Measurements from ENCODE around the gene GRAMD4.

GRAMD4 gene

DNA sequence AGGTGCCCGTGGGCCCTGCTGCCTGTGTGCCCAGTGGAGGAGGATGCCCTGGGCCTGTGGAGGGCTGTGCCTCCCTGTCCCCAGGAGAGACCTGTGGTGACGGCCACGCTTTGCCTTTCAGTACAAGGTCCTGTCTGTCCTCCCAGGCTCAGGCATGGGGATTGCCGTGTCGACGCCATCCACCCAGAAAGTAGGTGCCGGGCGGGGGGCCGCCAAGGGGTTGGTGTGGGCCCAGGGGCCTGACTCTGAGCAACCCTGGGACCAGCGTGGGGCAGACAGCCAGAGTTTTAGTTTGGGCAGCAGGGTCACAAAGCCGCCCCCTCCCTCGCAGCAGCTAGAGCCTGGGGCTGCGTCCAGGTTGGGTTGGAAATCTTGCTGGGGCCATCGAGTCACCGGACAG lies 56.3 kb downstream of the GRAMD4 start:
- DNase-seq (ENCODE audit: low read depth), result no peak
- H3K4me3 ChIP-seq (ENCODE audit: low read depth, low read length), result no peak overlapping the region

DNA sequence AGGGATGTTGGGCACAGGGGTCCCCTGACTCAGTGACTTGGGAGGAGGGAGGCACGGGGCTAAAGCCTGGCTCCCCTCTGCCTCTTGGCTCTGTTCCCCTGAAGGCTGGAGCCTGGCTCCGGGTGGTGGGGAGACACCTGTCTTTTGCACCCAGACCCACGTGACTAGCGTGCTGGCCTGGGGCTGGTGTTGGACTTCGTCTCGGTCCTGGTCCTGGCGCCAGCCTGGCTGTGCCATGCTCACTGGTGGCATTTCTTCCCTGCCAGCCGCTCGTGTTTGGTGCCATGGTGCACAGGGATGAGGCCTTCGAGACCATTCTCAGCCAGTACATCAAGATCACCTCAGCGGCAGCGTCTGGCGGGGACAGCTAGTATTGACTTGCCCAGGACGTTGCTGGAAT lies 56.7 kb downstream of the GRAMD4 start:
- H3K4me3 ChIP-seq (ENCODE audit: low read depth, low read length), result no peak overlapping the region
- no peak for DNase-seq (ENCODE audit: low read depth)

DNA sequence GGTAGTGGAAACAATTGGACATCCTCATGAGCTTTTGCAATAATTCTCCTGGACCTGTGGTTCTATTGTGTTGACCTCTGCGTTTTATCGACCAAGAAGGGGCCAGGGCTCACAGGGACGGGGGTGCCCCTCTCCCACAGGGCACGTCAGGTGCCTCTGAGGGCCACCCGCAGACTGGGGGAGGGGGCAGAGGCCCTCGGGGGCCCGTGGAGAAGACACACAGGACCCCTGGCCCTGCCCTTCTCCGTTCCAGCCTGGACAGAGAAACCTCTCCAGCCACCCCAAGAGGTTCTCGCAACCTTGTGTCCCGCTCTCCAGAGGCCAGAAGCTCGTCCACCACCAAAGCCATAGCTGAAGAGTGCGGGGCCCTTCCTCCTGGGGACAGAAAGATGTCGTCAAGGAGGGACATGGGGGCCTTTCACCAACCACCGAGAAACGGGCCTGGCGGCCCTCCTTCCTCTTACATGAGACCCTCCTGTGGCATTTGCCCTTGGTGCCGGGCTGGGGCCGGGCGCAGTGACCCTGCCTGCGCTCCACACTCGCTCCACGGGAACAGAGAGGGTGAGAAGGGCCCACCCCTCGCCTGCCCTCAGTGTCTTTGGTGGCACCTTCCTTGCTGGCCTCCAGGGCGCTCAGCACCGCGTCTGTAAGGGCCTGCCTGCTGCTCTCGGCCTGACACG lies 57.3 kb downstream of the GRAMD4 start:
- no peak overlapping the region for H3K4me3 ChIP-seq (ENCODE audit: low read depth, low read length)
- DNase-seq (ENCODE audit: low read depth), result no peak

DNA sequence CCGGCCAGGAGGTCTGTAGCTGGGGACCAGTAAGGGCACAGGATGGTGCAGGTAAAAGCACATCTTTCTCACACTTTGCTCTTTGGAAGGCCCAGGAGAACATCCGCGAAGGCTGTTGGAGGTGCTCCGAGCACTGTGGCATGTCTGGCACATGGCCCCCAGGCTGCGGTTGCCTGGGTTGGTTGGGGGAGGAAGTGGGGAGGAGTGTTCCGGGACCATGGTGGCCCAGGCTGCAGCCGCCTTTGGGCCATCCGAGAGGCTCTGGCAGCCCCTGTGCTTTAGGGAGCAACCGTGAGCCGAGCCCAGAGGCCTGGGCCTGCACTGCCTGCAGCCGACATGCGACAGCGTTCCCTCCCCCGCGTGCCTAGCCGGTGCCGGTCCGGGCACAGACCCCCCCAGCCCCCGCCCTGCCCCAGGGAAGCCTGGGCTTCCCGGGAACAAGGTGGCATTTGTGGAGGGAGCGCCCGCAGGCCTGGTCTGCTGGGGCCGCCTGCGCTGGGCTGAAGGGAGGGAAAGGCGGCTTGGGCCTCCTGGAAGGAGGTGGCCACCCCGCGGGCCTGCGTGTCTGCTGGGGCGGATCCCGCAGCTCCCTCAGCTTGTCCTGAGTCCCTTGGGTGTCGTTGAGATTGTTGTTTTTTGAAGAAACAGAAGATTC lies 57.9 kb downstream of the GRAMD4 start:
- H3K4me3 ChIP-seq (ENCODE audit: low read depth, low read length), result no peak overlapping the region
- no peak for DNase-seq (ENCODE audit: low read depth)

DNA sequence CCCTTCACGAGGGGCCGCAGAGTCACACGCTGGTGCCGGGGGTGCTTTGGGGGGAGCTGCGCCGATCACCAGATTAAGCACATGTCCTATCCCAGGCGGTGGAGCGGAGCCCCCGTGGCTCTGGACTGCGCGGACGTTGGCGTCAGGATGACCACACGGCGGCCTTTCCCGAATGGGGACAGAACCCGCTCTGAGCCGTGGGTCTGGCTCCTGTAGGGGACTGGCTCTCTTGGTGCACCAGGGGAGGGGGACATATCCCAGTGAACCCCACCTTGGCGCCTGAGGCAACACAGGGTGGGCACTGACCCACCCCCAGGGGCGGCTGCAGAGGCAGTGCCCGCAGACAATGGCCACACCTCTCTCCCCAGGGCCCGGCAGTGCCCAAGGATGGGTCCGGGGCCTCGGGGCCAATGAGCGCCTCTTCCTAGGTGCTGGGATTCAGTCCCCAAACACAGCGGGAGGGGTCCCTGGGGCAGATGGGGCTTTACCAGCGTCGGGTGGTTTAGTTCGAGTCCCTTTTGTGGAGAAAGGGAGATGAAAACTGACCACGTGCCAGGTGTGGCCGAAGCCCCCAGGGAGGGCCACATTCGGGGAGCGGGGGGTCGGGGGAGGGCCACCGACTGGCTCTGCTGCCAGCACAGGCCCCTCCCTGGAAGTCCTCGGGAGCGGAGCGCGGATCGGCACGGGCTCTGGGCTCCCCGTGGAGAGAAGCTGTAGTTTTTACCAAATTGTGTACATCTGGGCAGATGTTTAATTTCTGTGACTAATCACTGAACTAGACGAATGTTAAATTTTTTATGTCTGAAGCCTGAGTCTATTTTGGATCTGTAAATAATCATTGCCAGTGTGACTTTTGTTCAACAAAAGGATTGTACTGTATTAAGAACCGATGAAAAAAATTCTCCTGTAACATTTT lies 58.9 kb downstream of the GRAMD4 start:
- DNase-seq (ENCODE audit: low read depth), result no peak
- no peak overlapping the region for H3K4me3 ChIP-seq (ENCODE audit: low read depth, low read length)

DNA sequence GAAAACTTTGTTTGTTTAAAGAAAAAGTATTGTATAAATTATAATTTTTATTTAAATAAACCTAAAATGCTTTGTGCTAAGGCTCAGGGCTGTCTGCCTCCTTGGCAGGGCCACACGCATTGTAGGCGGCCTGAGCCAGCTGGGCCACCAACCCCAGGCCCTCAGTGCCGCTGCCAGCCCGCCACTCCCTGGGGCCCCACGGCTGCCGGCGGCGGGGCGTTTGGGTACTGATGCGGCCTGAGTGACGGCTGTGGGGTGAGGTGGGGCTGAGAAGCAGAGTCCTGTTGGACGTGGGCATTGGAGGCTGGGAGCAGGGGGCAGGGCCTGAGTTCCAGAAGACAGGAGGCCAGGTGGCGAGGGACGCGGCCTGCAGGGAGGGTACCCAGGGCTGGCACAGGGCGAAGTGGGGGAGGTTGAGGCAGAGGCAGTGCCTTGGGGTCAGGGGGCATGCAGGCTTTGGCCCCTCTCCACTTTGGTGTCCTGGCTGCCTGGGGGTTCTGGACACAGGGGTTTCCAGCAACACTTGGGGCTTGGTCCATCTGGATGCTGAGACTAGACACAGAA lies 59.6 kb downstream of the GRAMD4 start:
- no peak for DNase-seq (ENCODE audit: low read depth)
- H3K4me3 ChIP-seq (ENCODE audit: low read depth, low read length), result no peak overlapping the region

DNA sequence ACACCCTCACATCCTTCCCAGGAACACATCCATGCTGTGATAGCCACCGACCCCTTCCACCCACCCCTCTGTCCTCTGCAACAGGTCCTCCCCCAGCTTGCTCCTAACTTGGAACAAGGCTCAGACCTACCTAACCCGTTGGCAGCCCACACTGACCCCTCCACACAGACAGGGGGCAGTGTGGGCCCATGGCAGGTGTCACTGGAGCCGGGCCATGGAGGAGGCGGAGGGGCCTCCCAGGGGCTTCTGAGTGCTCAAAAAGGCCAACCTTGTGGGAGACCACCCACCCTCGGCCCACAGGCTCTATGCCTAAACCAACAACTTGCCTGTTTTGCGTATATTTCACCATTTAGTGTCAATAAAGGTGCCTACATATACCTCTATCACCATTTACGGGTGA lies 60.8 kb downstream of the GRAMD4 start:
- no peak overlapping the region for H3K4me3 ChIP-seq (ENCODE audit: low read depth, low read length)
- no peak for DNase-seq (ENCODE audit: low read depth)

DNA sequence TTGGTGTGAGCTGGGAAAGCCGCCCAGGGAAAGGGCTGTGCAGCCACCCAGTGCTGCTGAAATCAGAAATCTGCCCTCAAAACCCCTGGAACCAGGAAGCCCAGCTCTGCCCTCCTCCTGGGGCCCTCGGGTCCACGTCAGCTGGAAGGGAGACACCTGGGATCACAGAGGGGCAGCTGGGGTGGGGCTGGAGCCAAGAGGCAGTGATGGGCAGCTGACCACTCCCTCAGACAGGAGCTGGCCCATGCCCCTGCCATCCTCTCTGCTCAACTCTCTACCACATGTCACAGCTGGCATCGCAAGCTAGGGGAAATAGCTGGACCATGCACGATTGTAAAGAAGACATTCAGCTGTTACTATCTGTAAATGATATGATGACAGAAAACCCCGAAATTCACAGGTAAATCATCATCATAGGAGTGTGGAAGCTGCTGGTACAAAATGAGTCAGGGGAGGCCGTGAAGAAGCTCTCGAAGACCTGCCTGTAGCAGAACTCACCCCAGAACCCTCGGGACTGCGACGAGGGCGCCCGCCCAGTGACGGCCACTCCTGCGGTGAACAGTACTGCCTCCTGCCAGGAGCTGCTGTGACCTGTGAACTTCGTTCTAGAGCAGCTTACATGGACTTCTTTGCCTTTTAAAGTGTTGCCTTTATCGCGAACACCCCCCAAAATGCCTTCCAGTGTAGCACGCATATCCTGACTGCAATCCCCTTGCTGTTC lies 62.0 kb downstream of the GRAMD4 start:
- no peak overlapping the region for H3K4me3 ChIP-seq (ENCODE audit: low read depth, low read length)
- DNase-seq (ENCODE audit: low read depth), result no peak

DNA sequence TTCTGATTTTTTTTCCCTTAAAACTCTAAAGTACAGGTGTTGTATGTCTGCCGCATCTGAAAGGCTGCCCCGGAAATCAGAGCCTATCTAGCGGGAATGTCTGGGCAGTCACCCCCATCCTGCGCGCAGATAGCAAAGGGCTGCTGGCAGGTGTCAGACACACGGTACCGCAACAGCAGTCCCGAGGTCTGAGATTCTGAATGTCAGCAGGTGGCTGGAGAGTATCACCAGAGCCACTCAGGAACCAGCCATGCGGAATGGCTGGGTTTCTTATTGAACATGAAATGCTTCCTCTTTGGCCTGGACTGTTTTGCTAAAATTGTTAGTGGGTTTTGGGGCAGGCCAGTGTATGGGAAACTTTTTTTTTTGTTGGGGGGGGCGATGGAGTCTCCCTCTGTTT lies 64.5 kb downstream of the GRAMD4 start:
- H3K4me3 ChIP-seq (ENCODE audit: low read depth, low read length), result no peak overlapping the region
- DNase-seq (ENCODE audit: low read depth), result no peak

DNA sequence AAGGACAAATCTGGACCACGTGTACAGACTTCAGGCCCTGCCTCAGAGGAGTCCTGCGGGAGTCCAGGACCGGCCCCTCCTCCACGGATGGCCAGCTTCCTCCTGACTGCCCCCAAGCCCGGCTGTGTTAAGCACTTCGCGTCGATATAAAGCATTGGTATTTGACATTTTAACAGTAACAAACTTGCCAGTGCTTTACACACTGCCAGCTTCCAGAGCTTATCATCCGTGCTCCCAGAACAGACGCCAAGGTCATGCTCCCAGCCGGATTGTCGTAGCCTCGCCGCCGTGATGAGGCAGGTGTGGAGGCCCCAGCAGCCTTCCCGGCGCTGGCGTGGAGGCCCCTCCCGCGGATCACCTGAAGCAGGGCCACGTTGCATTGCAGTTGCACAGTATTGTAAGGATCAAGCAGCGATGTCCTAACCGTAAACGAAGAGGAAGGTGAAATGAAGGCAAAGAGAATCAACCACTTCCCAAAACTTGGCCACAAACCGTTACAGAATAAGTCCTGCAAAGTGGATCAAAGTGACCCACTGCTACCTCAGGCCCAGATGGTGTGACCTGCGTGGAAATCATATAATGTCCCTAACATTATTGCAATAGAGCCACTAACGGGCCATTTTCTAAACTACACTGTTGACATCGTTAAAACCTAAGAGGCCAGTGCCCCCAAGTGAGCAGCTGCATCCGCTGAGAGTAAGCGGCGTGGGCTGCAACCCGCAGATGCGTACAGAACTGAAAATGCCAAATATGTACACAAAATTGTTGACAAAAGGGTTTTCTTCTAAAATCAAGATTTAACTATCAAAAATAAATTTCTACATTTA lies 66.2 kb downstream of the GRAMD4 start:
- no peak overlapping the region for H3K4me3 ChIP-seq (ENCODE audit: low read depth, low read length)

DNA sequence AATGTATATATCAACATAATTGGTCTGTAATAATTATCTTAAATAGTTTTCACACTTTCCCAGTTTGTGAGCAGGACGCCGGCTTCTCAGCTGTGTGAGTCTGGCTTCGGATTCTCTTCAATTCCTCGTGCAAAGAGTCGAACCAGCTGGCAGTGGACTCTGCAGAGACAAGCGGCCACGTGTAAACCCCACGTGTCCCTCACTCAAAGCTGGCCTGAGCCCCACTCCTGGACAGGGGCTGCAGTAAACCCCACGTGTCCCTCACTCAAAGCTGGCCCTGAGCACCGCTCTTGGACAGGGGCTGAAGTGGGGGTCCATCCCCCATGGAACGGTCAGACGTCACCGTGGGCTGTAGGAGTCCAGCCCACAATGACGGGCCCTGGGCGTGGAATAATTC lies 66.9 kb downstream of the GRAMD4 start:
- no peak for DNase-seq (ENCODE audit: low read depth)
- H3K4me3 ChIP-seq (ENCODE audit: low read depth, low read length), result no peak overlapping the region

More for the DNA sequence above, 66.2 kb downstream of the GRAMD4 start:
- DNase-seq (ENCODE audit: low read depth), result no peak

DNA sequence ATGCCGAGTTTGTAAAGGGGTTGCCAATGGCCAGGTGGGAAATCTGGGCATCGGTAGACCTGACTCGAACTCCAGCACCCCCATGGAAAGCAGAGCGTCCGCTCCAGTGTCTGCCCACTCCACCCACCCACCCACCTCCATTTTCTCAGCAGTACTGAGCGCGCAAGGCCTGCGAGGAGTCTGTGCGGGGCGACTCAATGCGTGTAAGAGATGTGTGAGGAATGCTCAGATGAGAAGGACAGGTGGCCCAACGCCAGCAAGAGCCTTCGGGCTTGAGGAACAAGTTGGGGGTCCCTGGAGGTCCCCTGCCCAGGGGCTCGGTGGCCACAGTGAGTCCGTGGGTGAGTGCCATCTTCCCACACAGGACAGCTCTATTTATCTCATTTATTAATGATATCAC lies 67.3 kb downstream of the GRAMD4 start:
- DNase-seq (ENCODE audit: low read depth), result no peak
- no peak overlapping the region for H3K4me3 ChIP-seq (ENCODE audit: low read depth, low read length)

DNA sequence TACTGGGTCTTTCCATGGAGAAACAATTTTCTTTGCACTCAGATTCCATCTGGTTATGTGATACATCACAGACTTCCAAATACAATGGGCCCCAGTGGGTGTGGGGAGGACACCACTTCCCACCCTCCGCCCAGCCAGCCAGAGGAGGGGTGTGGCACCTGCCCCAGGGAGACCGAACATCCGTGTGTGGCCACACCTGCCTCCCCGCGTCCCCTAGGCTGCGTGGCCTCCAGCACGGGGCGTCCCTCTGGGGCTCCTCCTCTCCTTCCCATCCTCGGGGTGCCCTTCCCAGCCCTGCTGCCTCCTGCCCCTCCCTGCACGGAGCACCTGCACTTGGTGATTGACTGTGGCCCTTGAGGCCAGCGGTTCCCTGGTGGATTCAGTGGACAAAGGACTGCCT lies 68.8 kb downstream of the GRAMD4 start:
- DNase-seq (ENCODE audit: low read depth), result no peak
- no peak overlapping the region for H3K4me3 ChIP-seq (ENCODE audit: low read depth, low read length)

DNA sequence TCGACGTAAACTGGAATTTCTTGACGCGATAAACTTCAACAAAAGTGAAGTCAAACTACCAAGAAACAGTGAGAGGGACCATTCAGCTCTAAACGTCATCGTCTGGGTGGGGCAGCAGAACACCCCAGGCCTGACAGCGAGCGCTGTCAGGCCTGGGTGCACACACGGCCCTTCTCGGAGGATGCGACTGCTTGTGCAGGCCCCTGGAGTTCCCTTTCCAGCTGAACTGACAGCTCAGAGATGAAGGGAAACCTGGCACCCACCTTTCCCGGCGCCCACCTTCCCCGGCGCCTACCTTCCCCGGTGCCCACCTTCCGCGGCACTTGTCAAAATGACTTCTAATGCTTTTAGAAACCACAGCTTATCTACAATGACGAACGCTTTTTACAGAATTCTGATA lies 70.0 kb downstream of the GRAMD4 start:
- DNase-seq (ENCODE audit: low read depth), result no peak
- H3K4me3 ChIP-seq (ENCODE audit: low read depth, low read length), result no peak overlapping the region

DNA sequence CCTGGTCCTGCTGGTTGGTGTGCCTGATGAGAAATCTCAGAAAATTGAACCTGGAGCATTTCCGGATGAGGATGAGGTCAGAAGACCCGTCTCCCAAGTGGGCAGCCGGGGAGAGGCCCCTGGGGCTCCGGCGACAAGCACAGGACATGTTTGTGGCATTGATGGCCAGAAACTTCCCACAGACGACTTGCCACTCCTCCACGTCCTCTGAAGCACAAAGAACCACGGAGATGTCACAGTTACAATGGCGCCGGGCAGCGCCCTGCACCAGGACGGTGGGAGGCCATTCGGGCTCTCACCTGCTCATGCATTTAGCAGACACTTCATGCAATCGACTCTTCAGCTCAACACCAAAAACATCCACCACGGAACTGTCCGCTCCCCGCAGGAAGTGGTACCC lies 71.4 kb downstream of the GRAMD4 start:
- DNase-seq (ENCODE audit: low read depth), result no peak
- H3K4me3 ChIP-seq (ENCODE audit: low read depth, low read length), result no peak overlapping the region

DNA sequence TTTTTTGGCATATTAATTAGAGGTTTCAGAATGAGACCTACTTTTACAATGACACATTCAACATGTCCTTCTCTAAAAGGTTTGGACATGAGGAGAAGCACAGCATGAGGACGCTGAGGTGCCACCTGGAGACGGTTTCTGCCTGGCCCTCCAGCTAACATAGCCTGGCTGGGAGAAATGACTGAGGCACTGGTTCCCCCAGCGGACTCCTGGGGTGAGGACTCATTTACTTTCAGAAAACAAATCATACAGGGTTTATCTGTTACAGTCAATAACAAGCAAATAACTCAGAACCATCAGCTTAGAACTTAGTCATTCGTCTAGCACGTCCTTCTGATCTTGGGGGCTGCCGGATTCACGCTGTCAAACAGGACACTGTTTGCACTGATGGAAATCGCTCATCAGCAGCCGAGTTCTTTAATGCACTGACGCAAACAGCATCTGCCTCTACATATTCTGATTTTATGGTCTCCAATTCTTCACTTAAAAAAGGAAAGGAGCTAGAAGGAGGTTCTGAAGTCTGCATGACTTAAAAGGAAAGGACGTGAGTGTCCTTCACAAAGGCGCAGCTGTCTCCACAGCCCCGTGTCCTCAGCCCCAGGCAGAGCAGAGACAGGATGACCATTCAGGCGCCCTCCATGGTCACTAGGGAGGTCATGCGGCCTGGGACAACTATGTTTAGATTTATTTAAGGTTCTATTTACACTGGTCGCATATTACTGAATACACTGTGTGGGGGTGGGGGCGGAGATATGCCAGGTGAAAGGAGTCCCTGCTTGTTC lies 73.6 kb downstream of the GRAMD4 start:
- no peak overlapping the region for H3K4me3 ChIP-seq (ENCODE audit: low read depth, low read length)
- DNase-seq (ENCODE audit: low read depth), result no peak

DNA sequence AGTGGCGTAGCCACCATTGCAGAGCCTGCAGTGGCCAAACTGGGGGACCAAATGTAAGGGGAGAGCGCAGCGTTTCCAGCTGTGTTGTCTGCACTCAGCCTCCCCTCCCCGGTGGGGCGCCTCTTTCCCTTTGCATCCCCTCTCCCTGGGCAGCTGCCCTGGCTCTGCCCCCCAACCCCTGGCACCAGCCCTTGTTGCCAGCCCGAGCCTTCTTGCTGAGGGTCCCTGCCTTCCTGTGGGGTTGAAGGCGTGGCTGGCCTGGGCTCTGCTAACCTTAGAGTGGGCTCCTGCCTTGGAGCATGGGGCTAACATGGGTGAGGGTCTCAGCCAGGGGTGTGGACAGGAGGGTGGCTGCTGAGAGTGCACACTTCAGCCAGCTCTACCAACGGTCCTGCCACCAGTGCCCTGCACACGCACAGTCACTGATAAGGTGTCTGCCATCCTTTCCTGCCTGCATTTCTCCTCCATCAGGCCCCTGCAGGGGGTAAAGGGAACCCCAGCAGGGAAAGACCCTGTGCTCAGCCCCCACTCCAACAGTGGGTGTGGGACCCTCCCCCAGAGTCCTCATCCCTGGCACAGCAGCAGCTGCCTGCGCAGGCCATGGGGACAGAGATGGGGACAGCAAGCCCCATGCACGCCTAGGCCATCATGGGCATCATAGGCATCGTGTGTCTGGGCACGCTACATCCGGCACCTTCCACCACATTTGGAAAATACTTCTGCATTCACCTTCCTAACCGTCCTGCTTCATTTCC lies 74.4 kb downstream of the GRAMD4 start:
- DNase-seq (ENCODE audit: low read depth), result no peak
- H3K4me3 ChIP-seq (ENCODE audit: low read depth, low read length), result no peak overlapping the region
